K562 (cell line): Measurements from ENCODE around the gene NCDN. TPM values are rescaled to one million over a fixed set of nuclear protein-coding genes. Genes with fewer than 3 reads are reported as not detected.
A peak's percentile ranks its signal among the peaks of the same experiment; 100 is the strongest.

Source experiments
- CEBPG ChIP-seq, 3 experiments: fragments of 200-800 bp in 1 of 3; sonication (Bioruptor generic) in 1 of 3; sonication (generic) in 1 of 3; formaldehyde crosslinking in 1 of 3; IDR thresholded peaks in 2 of 3; conservative IDR thresholded peaks in 1 of 3; 2 replicates each; pipeline versions ENCODE4 v1.6.1 to v1.8.0; 2016 to 2022; ENCODE audit warnings: missing compliant biosample characterization in 2 of 3, missing genetic modification characterization in 2 of 3, mild to moderate bottlenecking in 1 of 3, missing genetic modification reagents in 1 of 3
- ELF2 ChIP-seq: fragments of 250-450 bp; sonication (Bioruptor Pico); IDR thresholded peaks from 2 replicates; pipeline ENCODE4 v1.5.0; 2021; ENCODE audit warnings: mild to moderate bottlenecking
- HNRNPL ChIP-seq: fragments of 200-400 bp; formaldehyde crosslinking; IDR thresholded peaks from 2 replicates; pipeline ENCODE4 v1.6.1; 2017; ENCODE audit warnings: low read depth, mild to moderate bottlenecking, low read length
- ID3 ChIP-seq, 2 experiments: fragments of 250-450 bp in 1 of 2; fragments of 450-650 bp in 1 of 2; sonication (Bioruptor Pico) in 1 of 2; IDR thresholded peaks; 2 replicates each; pipeline versions ENCODE4 v1.6.1 to v1.8.0; 2016 to 2021; ENCODE audit warnings: mild to moderate bottlenecking in 2 of 2, moderate library complexity in 2 of 2, missing compliant biosample characterization in 1 of 2, missing genetic modification characterization in 1 of 2
- KAT7 ChIP-seq: sonication (generic); formaldehyde crosslinking; IDR thresholded peaks from 2 replicates; pipeline ENCODE4 v1.8.0; 2022; ENCODE audit warnings: missing genetic modification reagents, mild to moderate bottlenecking, borderline replicate concordance
- KLF16 ChIP-seq: IDR thresholded peaks from 2 replicates; pipeline ENCODE4 v1.6.1; 2016; ENCODE audit warnings: antibody characterized with exemption
- MAFG ChIP-seq: fragments of 450-650 bp; conservative IDR thresholded peaks from 2 replicates; pipeline ENCODE4 v1.6.1; 2016; ENCODE audit warnings: missing genetic modification characterization, missing compliant biosample characterization
- MCM2 ChIP-seq: fragments of 450-650 bp; IDR thresholded peaks from 2 replicates; pipeline ENCODE4 v1.6.1; 2017; ENCODE audit warnings: low read depth, mild to moderate bottlenecking
- MEF2D ChIP-seq: conservative IDR thresholded peaks from 2 replicates; pipeline ENCODE4 v1.6.1; 2016; ENCODE audit warnings: low read depth, missing genetic modification characterization, missing compliant biosample characterization
- MTA1 ChIP-seq: fragments of 450-650 bp; IDR thresholded peaks from 2 replicates; pipeline ENCODE4 v1.6.1; 2017; ENCODE audit warnings: borderline replicate concordance
- MYNN ChIP-seq, 2 experiments: sonication (generic); formaldehyde crosslinking in 1 of 2; IDR thresholded peaks; 2 replicates each; pipeline versions ENCODE4 v1.5.0 to v1.6.1; 2016 to 2020; ENCODE audit warnings: antibody characterized with exemption in 1 of 2, missing genetic modification reagents in 1 of 2
- NR2F6 ChIP-seq: fragments of 450-650 bp; formaldehyde crosslinking; IDR thresholded peaks from 2 replicates; pipeline ENCODE4 v1.4.0; 2020; ENCODE audit warnings: mild to moderate bottlenecking
- PCBP1 ChIP-seq: fragments of 200-400 bp; formaldehyde crosslinking; IDR thresholded peaks from 2 replicates; pipeline ENCODE4 v1.6.1; 2018; ENCODE audit warnings: mild to moderate bottlenecking, low read depth, low read length; ENCODE audit not compliant: poor library complexity, severe bottlenecking
- PML ChIP-seq: IDR thresholded peaks from 2 replicates; pipeline ENCODE4 v1.6.1; 2012; ENCODE audit warnings: low read length, inconsistent platforms
- POLR2G ChIP-seq: fragments of 200-400 bp; formaldehyde crosslinking; IDR thresholded peaks from 2 replicates; pipeline ENCODE4 v1.6.1; 2017; ENCODE audit warnings: low read depth, mild to moderate bottlenecking, antibody characterized with exemption, low read length, moderate library complexity
- PURB ChIP-seq: sonication (generic); formaldehyde crosslinking; IDR thresholded peaks from 2 replicates; pipeline ENCODE4 v1.9.0; 2021; ENCODE audit warnings: low read depth, mild to moderate bottlenecking, missing genetic modification reagents
- RBM39 ChIP-seq: fragments of 200-400 bp; formaldehyde crosslinking; optimal IDR thresholded peaks from 2 replicates; pipeline ENCODE3; 2018; ENCODE audit warnings: low read depth, low read length
- SETDB1 ChIP-seq: IDR thresholded peaks from one replicate; pipeline ENCODE4 v1.6.1; 2012; ENCODE audit warnings: low read length, control low read depth, inconsistent platforms
- TEAD4 ChIP-seq, 2 experiments: sonication (generic) in 1 of 2; formaldehyde crosslinking in 1 of 2; IDR thresholded peaks; 2 replicates each; pipeline versions ENCODE4 v1.6.1 to v1.8.0; 2012 to 2022; ENCODE audit warnings: borderline replicate concordance in 1 of 2, inconsistent platforms in 1 of 2, low read length in 1 of 2, mild to moderate bottlenecking in 1 of 2, missing genetic modification reagents in 1 of 2
- ZKSCAN3 ChIP-seq: fragments of 250-450 bp; sonication (Bioruptor Pico); IDR thresholded peaks from 2 replicates; pipeline ENCODE4 v1.4.0; 2020
- ZNF655 ChIP-seq: fragments of 250-450 bp; sonication (Bioruptor Pico); IDR thresholded peaks from 2 replicates; pipeline ENCODE4 v1.5.0; 2021
- ZNF699 ChIP-seq: fragments of 250-450 bp; sonication (Bioruptor Pico); IDR thresholded peaks from 2 replicates; pipeline ENCODE4 v1.8.0; 2021; ENCODE audit warnings: mild to moderate bottlenecking, moderate library complexity; ENCODE audit not compliant: insufficient replicate concordance
- ZNF764 ChIP-seq: fragments of 250-450 bp; sonication (Bioruptor Pico); IDR thresholded peaks from 2 replicates; pipeline ENCODE4 v1.4.0; 2020; ENCODE audit warnings: low read depth, mild to moderate bottlenecking, moderate library complexity
- polyA plus RNA-seq, 8 experiments: library from polyadenylated mRNA; depleted of rRNA in 4 of 8; stranded (reverse) in 5 of 8; unstranded in 3 of 8; fragments of >200 nt; fragmentation: Nextera tagmentation in 2 of 8; fragmentation: Illumina TruSeq in 1 of 8; extraction: Ambion mirVana in 2 of 8; extraction: Trizol in 1 of 8; gene quantifications; 2 replicates each; pipeline versions ENCODE4 v1.2.1 to v1.2.3, GENCODE V29; 2011 to 2014; ENCODE audit warnings: inconsistent platforms in 1 of 8, missing spikeins in 1 of 8
- total RNA-seq, 7 experiments: library from RNA; depleted of rRNA in 6 of 7; stranded (reverse); fragments of >200 nt in 6 of 7; fragmentation: Illumina TruSeq in 2 of 7; extraction: Trizol in 2 of 7; gene quantifications; 2 replicates each; pipeline versions ENCODE4 v1.2.1 to v1.2.3, GENCODE V29; 2011 to 2021; ENCODE audit warnings: low replicate concordance in 1 of 7
- TF ChIP-seq, protein P1 (sequence below): sonication (generic); formaldehyde crosslinking; IDR thresholded peaks from 2 replicates; pipeline ENCODE4 v1.8.1; 2022; ENCODE audit warnings: missing genetic modification reagents
- TF ChIP-seq, protein P2 (sequence below): fragments of 250-450 bp; sonication (Bioruptor Pico); IDR thresholded peaks from 2 replicates; pipeline ENCODE4 v1.5.0; 2020; ENCODE audit warnings: mild to moderate bottlenecking

Gene NCDN
- total and polyA plus RNA-seq, 9 of the 15 experiments (the other 6 are each of a cell fraction or from before 2014, with no cell fraction given) = 1.9 to 35.1 (median 10.7) TPM

GRCh38 chr1:35580949-35581388 lies 23.4 kb downstream of the NCDN start (continued):
- TF ChIP-seq, protein P1, sequence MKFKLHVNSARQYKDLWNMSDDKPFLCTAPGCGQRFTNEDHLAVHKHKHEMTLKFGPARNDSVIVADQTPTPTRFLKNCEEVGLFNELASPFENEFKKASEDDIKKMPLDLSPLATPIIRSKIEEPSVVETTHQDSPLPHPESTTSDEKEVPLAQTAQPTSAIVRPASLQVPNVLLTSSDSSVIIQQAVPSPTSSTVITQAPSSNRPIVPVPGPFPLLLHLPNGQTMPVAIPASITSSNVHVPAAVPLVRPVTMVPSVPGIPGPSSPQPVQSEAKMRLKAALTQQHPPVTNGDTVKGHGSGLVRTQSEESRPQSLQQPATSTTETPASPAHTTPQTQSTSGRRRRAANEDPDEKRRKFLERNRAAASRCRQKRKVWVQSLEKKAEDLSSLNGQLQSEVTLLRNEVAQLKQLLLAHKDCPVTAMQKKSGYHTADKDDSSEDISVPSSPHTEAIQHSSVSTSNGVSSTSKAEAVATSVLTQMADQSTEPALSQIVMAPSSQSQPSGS = no peak
- TF ChIP-seq ZNF699 (CRISPR knock-in tag) = no peak
- no peak for TF ChIP-seq PURB
- TF ChIP-seq ZNF764 = no peak
- no peak for TF ChIP-seq HNRNPL
- peak; percentile 15; the same call in 1 of the 2 replicates for TF ChIP-seq TEAD4 (IDR thresholded peaks at IDR 0.05; ENCODE audit: low read length)
- TF ChIP-seq TEAD4 (CRISPR knock-in tag; IDR thresholded peaks at IDR 0.05; ENCODE audit: borderline replicate concordance) = no peak
- TF ChIP-seq PCBP1 = no peak
- TF ChIP-seq KLF16 = no peak
- TF ChIP-seq ELF2 (CRISPR knock-in tag) = no peak
- no peak for TF ChIP-seq CEBPG (CRISPR knock-in tag; IDR thresholded peaks at IDR 0.05)
- TF ChIP-seq CEBPG (tag; conservative IDR thresholded peaks at IDR 0.05 in 1 of 2, IDR thresholded peaks at IDR 0.05 in 1 of 2) = 0 out of 4 replicates have a peak, but pooled peaks of 1 of the 2 experiments have one; percentile 20
- TF ChIP-seq MYNN (IDR thresholded peaks at IDR 0.05) = no peak
- no peak for TF ChIP-seq MYNN (CRISPR knock-in tag; IDR thresholded peaks at IDR 0.05)
- TF ChIP-seq ZNF655 (CRISPR knock-in tag) = no peak
- TF ChIP-seq NR2F6 (CRISPR knock-in tag) = no peak
- TF ChIP-seq ID3 (CRISPR knock-in tag; IDR thresholded peaks at IDR 0.05) = no peak
- no peak for TF ChIP-seq ID3 (tag; IDR thresholded peaks at IDR 0.05)
- peak; percentile 79 for TF ChIP-seq PML
- TF ChIP-seq MTA1 = no peak
- TF ChIP-seq RBM39 = no peak
- peak; percentile 44; the same call in 1 of the 2 replicates for TF ChIP-seq POLR2G
- no peak for TF ChIP-seq KAT7 (CRISPR knock-in tag)
- TF ChIP-seq MAFG (tag) = no peak
- TF ChIP-seq SETDB1 = no peak
- TF ChIP-seq, protein P2, sequence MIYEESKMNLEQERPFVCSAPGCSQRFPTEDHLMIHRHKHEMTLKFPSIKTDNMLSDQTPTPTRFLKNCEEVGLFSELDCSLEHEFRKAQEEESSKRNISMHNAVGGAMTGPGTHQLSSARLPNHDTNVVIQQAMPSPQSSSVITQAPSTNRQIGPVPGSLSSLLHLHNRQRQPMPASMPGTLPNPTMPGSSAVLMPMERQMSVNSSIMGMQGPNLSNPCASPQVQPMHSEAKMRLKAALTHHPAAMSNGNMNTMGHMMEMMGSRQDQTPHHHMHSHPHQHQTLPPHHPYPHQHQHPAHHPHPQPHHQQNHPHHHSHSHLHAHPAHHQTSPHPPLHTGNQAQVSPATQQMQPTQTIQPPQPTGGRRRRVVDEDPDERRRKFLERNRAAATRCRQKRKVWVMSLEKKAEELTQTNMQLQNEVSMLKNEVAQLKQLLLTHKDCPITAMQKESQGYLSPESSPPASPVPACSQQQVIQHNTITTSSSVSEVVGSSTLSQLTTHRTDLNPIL (CRISPR knock-in tag) = no peak
- 0 out of 2 replicates have a peak, but pooled peaks have one; percentile 21 for TF ChIP-seq MEF2D
- TF ChIP-seq MCM2 = no peak
- no peak for TF ChIP-seq ZKSCAN3
